Fibroblast of pulmonary artery (primary cell): Measurements from ENCODE around the gene BCL7C.

ENCODE experiments used
- DNase-seq: peaks from one replicate; pipeline ENCODE4 v3.0.0-alpha.2; 2010; ENCODE audit warnings: low read depth
- H3K4me3 ChIP-seq: replicated peaks from 2 replicates; pipeline ENCODE4 v1.5.1; 2011; ENCODE audit warnings: low read depth, mild to moderate bottlenecking, control low read depth, low read length, moderate library complexity
- CTCF ChIP-seq: IDR thresholded peaks from 2 replicates; pipeline ENCODE4 v1.5.1; 2011; ENCODE audit warnings: mild to moderate bottlenecking, control low read depth, low read length, inconsistent platforms; ENCODE audit errors: missing control alignments

BCL7C gene

GRCh38 chr16:30858829-30859423 lies 35.0 kb downstream of the BCL7C start:
- no peak for DNase-seq
- no peak for TF ChIP-seq CTCF
- no peak overlapping the region for H3K4me3 ChIP-seq

- H3K4me3 ChIP-seq: no peak overlapping the region
- no peak for TF ChIP-seq CTCF
- no peak for DNase-seq
These were observed 35.8 kb downstream of the BCL7C start for GRCh38 chr16:30858111-30858495.

- DNase-seq: no peak
- no peak overlapping the region for H3K4me3 ChIP-seq
- TF ChIP-seq CTCF: no peak
These were observed 40.1 kb downstream of the BCL7C start for GRCh38 chr16:30853758-30854157.

GRCh38 chr16:30850246-30850645 lies 43.6 kb downstream of the BCL7C start:
- DNase-seq: no peak
- TF ChIP-seq CTCF: no peak
- no peak overlapping the region for H3K4me3 ChIP-seq

GRCh38 chr16:30846649-30847402 lies 47.1 kb downstream of the BCL7C start:
- TF ChIP-seq CTCF: no peak
- H3K4me3 ChIP-seq: no peak overlapping the region
- DNase-seq: no peak

GRCh38 chr16:30844671-30845449 lies 49.0 kb downstream of the BCL7C start:
- peak; percentile 95 for DNase-seq
- peak; percentile 99 for TF ChIP-seq CTCF
- peak overlapping the region; percentile 23 for H3K4me3 ChIP-seq
